ENCODE results near the gene GARS1. TPM values are rescaled to one million over a fixed set of nuclear protein-coding genes. Genes with fewer than 3 reads are reported as not detected.

GARS1 gene
- polyA plus RNA-seq, 1 donor from 2014 or later, result 99.1 TPM

DNA sequence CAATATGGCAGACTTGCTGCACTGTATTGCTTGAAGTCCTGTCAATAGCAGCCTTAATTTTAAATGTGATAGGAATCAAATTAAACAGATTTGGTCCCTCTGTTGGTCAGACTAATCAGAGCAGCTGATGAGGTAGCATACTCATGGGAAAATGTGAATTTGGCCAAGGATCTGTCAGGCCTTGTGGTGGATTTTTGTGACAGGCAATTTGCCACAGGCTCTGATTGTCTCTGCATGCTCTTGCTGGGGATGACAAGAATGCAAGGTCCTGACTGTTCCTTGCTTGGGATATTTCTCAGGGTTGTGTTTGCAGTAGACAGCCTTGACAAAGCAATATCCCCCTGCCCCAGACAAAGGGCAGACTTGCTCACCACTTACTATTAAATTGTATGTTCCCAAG lies 41.5 kb upstream of the GARS1 start:
- Histone ChIP-seq H3K9me3 (ENCODE audit: low read length) (no peaks in the 10 kb centered on the region), H3K27me3 (ENCODE audit: insufficient read depth, low read depth, low read length) (no peaks in the 10 kb centered on the region), H3F3A (ENCODE audit: insufficient read depth, low read length, poor library complexity, severe bottlenecking) (peaks cover 3% of the 10 kb centered on the region), H3K79me2 (replicated peaks; ENCODE audit: insufficient read depth, low read length) (no peaks in the 10 kb centered on the region), H3K36me3 (ENCODE audit: insufficient read depth, low read length) (no peaks in the 10 kb centered on the region), H2AFZ (ENCODE audit: low read depth, low read length) (no peak overlapping the region), H3K9ac (ENCODE audit: low read length) (no peak overlapping the region), H3K9me2 (ENCODE audit: insufficient read depth, low read length) (no peaks in the 10 kb centered on the region), H3K4me2 (ENCODE audit: low read length) (no peak overlapping the region), H3K27ac (ENCODE audit: low read length) (no peak overlapping the region), H4K20me1 (ENCODE audit: insufficient read depth) (no peaks in the 10 kb centered on the region), H3K4me3 (ENCODE audit: low read length) (no peak overlapping the region)
- TF ChIP-seq POLR2AphosphoS5 (IDR thresholded peaks at IDR 0.05) (no peak), TAF1 (IDR thresholded peaks at IDR 0.05; ENCODE audit: low read depth) (no peak), SMC3 (conservative IDR thresholded peaks at IDR 0.05; ENCODE audit: poor library complexity) (no peak), MXI1 (conservative IDR thresholded peaks at IDR 0.05; ENCODE audit: poor library complexity, severe bottlenecking) (no peak), EZH2 (IDR thresholded peaks at IDR 0.05; ENCODE audit: borderline replicate concordance, insufficient read depth, low read length, poor library complexity, severe bottlenecking) (no peak), RAD21 (conservative IDR thresholded peaks at IDR 0.05) (no peak), EP300 (conservative IDR thresholded peaks at IDR 0.05; ENCODE audit: poor library complexity, severe bottlenecking) (no peak)
- TF ChIP-seq, protein P1, sequence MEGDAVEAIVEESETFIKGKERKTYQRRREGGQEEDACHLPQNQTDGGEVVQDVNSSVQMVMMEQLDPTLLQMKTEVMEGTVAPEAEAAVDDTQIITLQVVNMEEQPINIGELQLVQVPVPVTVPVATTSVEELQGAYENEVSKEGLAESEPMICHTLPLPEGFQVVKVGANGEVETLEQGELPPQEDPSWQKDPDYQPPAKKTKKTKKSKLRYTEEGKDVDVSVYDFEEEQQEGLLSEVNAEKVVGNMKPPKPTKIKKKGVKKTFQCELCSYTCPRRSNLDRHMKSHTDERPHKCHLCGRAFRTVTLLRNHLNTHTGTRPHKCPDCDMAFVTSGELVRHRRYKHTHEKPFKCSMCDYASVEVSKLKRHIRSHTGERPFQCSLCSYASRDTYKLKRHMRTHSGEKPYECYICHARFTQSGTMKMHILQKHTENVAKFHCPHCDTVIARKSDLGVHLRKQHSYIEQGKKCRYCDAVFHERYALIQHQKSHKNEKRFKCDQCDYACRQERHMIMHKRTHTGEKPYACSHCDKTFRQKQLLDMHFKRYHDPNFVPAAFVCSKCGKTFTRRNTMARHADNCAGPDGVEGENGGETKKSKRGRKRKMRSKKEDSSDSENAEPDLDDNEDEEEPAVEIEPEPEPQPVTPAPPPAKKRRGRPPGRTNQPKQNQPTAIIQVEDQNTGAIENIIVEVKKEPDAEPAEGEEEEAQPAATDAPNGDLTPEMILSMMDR (IDR thresholded peaks at IDR 0.05; ENCODE audit: poor library complexity, severe bottlenecking), result no peak
- TF ChIP-seq, protein P2, sequence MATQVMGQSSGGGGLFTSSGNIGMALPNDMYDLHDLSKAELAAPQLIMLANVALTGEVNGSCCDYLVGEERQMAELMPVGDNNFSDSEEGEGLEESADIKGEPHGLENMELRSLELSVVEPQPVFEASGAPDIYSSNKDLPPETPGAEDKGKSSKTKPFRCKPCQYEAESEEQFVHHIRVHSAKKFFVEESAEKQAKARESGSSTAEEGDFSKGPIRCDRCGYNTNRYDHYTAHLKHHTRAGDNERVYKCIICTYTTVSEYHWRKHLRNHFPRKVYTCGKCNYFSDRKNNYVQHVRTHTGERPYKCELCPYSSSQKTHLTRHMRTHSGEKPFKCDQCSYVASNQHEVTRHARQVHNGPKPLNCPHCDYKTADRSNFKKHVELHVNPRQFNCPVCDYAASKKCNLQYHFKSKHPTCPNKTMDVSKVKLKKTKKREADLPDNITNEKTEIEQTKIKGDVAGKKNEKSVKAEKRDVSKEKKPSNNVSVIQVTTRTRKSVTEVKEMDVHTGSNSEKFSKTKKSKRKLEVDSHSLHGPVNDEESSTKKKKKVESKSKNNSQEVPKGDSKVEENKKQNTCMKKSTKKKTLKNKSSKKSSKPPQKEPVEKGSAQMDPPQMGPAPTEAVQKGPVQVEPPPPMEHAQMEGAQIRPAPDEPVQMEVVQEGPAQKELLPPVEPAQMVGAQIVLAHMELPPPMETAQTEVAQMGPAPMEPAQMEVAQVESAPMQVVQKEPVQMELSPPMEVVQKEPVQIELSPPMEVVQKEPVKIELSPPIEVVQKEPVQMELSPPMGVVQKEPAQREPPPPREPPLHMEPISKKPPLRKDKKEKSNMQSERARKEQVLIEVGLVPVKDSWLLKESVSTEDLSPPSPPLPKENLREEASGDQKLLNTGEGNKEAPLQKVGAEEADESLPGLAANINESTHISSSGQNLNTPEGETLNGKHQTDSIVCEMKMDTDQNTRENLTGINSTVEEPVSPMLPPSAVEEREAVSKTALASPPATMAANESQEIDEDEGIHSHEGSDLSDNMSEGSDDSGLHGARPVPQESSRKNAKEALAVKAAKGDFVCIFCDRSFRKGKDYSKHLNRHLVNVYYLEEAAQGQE (IDR thresholded peaks at IDR 0.05; ENCODE audit: borderline replicate concordance), result no peak

DNA sequence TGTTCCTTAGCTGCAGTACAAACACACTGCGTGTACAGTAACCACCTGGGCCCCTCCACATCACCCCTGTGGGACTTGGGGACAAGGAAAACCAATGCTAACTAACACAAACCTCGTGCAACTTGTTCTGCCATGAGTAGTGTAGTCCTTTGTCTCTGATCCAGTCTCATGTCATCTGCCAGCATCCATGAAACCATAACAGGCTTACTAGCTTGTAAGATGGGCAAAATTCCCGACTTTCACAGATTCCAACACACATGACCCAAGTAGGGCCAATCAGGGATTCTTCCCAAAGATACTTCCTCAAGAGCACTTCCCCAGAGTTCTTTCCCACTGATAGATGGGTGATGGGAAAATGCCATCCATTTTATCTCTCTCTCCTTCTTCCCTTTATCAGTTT lies 41.1 kb upstream of the GARS1 start:
- Histone ChIP-seq H3K9me3 (ENCODE audit: low read length) (no peaks in the 10 kb centered on the region), H2AFZ (ENCODE audit: low read depth, low read length) (no peak overlapping the region), H3K4me2 (ENCODE audit: low read length) (no peak overlapping the region), H3K9me2 (ENCODE audit: insufficient read depth, low read length) (no peaks in the 10 kb centered on the region), H3K36me3 (ENCODE audit: insufficient read depth, low read length) (no peaks in the 10 kb centered on the region), H3K27me3 (ENCODE audit: insufficient read depth, low read depth, low read length) (no peaks in the 10 kb centered on the region), H3K4me3 (ENCODE audit: low read length) (no peak overlapping the region), H3K79me2 (replicated peaks; ENCODE audit: insufficient read depth, low read length) (no peaks in the 10 kb centered on the region), H3K27ac (ENCODE audit: low read length) (no peak overlapping the region), H4K20me1 (ENCODE audit: insufficient read depth) (no peaks in the 10 kb centered on the region), H3F3A (ENCODE audit: insufficient read depth, low read length, poor library complexity, severe bottlenecking) (peaks cover 3% of the 10 kb centered on the region), H3K9ac (ENCODE audit: low read length) (no peak overlapping the region)
- TF ChIP-seq EP300 (conservative IDR thresholded peaks at IDR 0.05; ENCODE audit: poor library complexity, severe bottlenecking) (no peak), EZH2 (IDR thresholded peaks at IDR 0.05; ENCODE audit: borderline replicate concordance, insufficient read depth, low read length, poor library complexity, severe bottlenecking) (no peak), RAD21 (conservative IDR thresholded peaks at IDR 0.05) (no peak), MXI1 (conservative IDR thresholded peaks at IDR 0.05; ENCODE audit: poor library complexity, severe bottlenecking) (no peak), SMC3 (conservative IDR thresholded peaks at IDR 0.05; ENCODE audit: poor library complexity) (no peak), POLR2AphosphoS5 (IDR thresholded peaks at IDR 0.05) (no peak), TAF1 (IDR thresholded peaks at IDR 0.05; ENCODE audit: low read depth) (no peak)
- TF ChIP-seq, protein P2 (IDR thresholded peaks at IDR 0.05; ENCODE audit: borderline replicate concordance), result no peak
- TF ChIP-seq, protein P1 (IDR thresholded peaks at IDR 0.05; ENCODE audit: poor library complexity, severe bottlenecking), result no peak
